Parathyroid adenoma (tissue), 2 donors: ENCODE measurements around the gene SNX7.

Experiments used
- H2AFZ ChIP-seq: fragments of 300-600 bp; sonication (generic); one replicate; pipeline ENCODE4 v1.7.0; 2017; ENCODE audit warnings: antibody characterized with exemption, mild to moderate bottlenecking
- H3K27ac ChIP-seq: fragments of 300-600 bp; sonication (generic); one replicate; pipeline ENCODE4 v1.7.0; 2017
- H3K27me3 ChIP-seq: fragments of 300-600 bp; sonication (generic); one replicate; pipeline ENCODE4 v1.7.0; 2017; ENCODE audit warnings: low read length; ENCODE audit not compliant: control insufficient read depth, insufficient read depth
- H3K36me3 ChIP-seq: fragments of 300-600 bp; sonication (generic); one replicate; pipeline ENCODE4 v1.7.0; 2017; ENCODE audit warnings: low read length; ENCODE audit not compliant: control insufficient read depth, insufficient read depth
- H3K4me1 ChIP-seq: fragments of 300-600 bp; sonication (generic); one replicate; pipeline ENCODE4 v1.7.0; 2017; ENCODE audit warnings: control low read depth
- H3K4me2 ChIP-seq: fragments of 300-600 bp; sonication (generic); one replicate; pipeline ENCODE4 v1.7.0; 2017; ENCODE audit warnings: low read length
- H3K4me3 ChIP-seq: fragments of 300-600 bp; sonication (generic); one replicate; pipeline ENCODE4 v1.7.0; 2017; ENCODE audit warnings: low read depth, low read length
- H3K79me2 ChIP-seq: fragments of 300-600 bp; sonication (generic); one replicate; pipeline ENCODE4 v1.7.0; 2017; ENCODE audit warnings: control low read depth
- H3K9ac ChIP-seq: fragments of 300-600 bp; sonication (generic); one replicate; pipeline ENCODE4 v1.7.0; 2017; ENCODE audit warnings: mild to moderate bottlenecking
- H3K9me3 ChIP-seq: fragments of 300-600 bp; sonication (generic); one replicate; pipeline ENCODE4 v1.7.0; 2017; ENCODE audit warnings: low read length; ENCODE audit not compliant: control insufficient read depth
- CTCF ChIP-seq: fragments of 300-600 bp; sonication (generic); IDR thresholded peaks from one replicate; pipeline ENCODE4 v1.7.0; 2017; ENCODE audit warnings: antibody characterized with exemption, mild to moderate bottlenecking
- donor health status: primary hyperparathyroidism.

Gene SNX7

GRCh38 chr1:98669355-98670296, 8.1 kb downstream of the SNX7 start:
- Histone ChIP-seq H3K27me3 (no peaks in the 10 kb centered on the region), H3K4me2 (no peak overlapping the region), H3K27ac (no peak overlapping the region)

GRCh38 chr1:98672189-98672588, 10.7 kb downstream of the SNX7 start:
- Histone ChIP-seq H3K36me3 (no peaks in the 10 kb centered on the region), H3K4me1 (no peaks in the 10 kb centered on the region)

More at GRCh38 chr1:98669355-98670296, 8.1 kb downstream of the SNX7 start:
- Histone ChIP-seq H3K9ac (no peak overlapping the region), H2AFZ (no peak overlapping the region), H3K9me3 (no peaks in the 10 kb centered on the region), H3K4me1 (no peaks in the 10 kb centered on the region), H3K4me3 (no peak overlapping the region), H3K36me3 (no peaks in the 10 kb centered on the region), H3K79me2 (peaks cover 4% of the 10 kb centered on the region)
- no peak for TF ChIP-seq CTCF

GRCh38 chr1:98674075-98674781, 12.7 kb downstream of the SNX7 start:
- Histone ChIP-seq H3K4me1 (no peaks in the 10 kb centered on the region), H3K36me3 (no peaks in the 10 kb centered on the region), H3K27me3 (no peaks in the 10 kb centered on the region), H3K9ac (no peak overlapping the region), H3K4me2 (no peak overlapping the region), H3K9me3 (no peaks in the 10 kb centered on the region), H3K27ac (no peak overlapping the region), H2AFZ (no peak overlapping the region), H3K79me2 (peaks cover 4% of the 10 kb centered on the region), H3K4me3 (no peak overlapping the region)
- no peak for TF ChIP-seq CTCF

More at GRCh38 chr1:98672189-98672588, 10.7 kb downstream of the SNX7 start:
- Histone ChIP-seq H3K27me3 (no peaks in the 10 kb centered on the region), H3K27ac (no peak overlapping the region), H3K4me3 (no peak overlapping the region), H3K79me2 (peaks cover 4% of the 10 kb centered on the region), H2AFZ (no peak overlapping the region), H3K9me3 (no peaks in the 10 kb centered on the region), H3K4me2 (no peak overlapping the region), H3K9ac (no peak overlapping the region)
- TF ChIP-seq CTCF = no peak

GRCh38 chr1:98675282-98675681, 13.8 kb downstream of the SNX7 start:
- Histone ChIP-seq H3K79me2 (peaks cover 4% of the 10 kb centered on the region), H3K9me3 (no peaks in the 10 kb centered on the region), H3K9ac (no peak overlapping the region), H3K27ac (no peak overlapping the region), H3K27me3 (no peaks in the 10 kb centered on the region), H3K36me3 (no peaks in the 10 kb centered on the region), H3K4me1 (no peaks in the 10 kb centered on the region), H2AFZ (no peak overlapping the region), H3K4me3 (no peak overlapping the region), H3K4me2 (no peak overlapping the region)
- TF ChIP-seq CTCF = no peak
